ENCODE results near the gene CHTF8.
A peak's percentile ranks its signal among the peaks of the same experiment; 100 is the strongest.

The CHTF8 gene

DNA sequence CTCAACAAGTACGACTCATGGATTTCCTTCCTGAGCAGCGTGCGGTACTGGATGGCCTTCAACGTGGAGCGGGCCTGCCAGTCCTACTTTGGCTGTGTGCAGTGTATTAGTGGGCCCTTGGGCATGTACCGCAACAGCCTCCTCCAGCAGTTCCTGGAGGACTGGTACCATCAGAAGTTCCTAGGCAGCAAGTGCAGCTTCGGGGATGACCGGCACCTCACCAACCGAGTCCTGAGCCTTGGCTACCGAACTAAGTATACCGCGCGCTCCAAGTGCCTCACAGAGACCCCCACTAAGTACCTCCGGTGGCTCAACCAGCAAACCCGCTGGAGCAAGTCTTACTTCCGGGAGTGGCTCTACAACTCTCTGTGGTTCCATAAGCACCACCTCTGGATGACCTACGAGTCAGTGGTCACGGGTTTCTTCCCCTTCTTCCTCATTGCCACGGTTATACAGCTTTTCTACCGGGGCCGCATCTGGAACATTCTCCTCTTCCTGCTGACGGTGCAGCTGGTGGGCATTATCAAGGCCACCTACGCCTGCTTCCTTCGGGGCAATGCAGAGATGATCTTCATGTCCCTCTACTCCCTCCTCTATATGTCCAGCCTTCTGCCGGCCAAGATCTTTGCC lies 17.9 kb downstream of the CHTF8 start:
- no peak for TF ChIP-seq CEBPB (IDR thresholded peaks at IDR 0.05)

DNA sequence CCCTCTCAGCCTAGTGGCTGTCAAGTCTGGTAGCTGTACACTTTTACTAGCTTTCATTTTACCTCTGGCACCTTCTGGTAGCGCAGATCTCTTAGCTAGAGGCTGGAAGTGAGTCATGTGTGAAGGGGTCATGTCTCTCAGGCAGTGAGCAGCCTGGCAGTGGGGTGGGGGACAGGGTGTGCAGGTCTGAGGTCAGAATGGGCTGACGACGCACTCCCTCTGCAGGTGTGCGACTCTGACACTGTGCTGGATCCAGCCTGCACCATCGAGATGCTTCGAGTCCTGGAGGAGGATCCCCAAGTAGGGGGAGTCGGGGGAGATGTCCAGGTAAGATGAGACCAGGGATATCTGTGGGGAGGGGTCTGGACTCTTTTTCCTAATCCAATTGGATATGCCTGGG lies 19.2 kb downstream of the CHTF8 start:
- no peak for TF ChIP-seq FOXM1 (IDR thresholded peaks at IDR 0.05; ENCODE audit: borderline replicate concordance, low read depth)
- TF ChIP-seq EGR1 (IDR thresholded peaks at IDR 0.05), result no peak
- no peak for TF ChIP-seq RAD21 (IDR thresholded peaks at IDR 0.05; ENCODE audit: low read depth)
- TF ChIP-seq TCF12 (IDR thresholded peaks at IDR 0.05; ENCODE audit: low read depth), result no peak
- no peak for TF ChIP-seq ZBTB7A (IDR thresholded peaks at IDR 0.05; ENCODE audit: low read depth)
- TF ChIP-seq, protein P1, sequence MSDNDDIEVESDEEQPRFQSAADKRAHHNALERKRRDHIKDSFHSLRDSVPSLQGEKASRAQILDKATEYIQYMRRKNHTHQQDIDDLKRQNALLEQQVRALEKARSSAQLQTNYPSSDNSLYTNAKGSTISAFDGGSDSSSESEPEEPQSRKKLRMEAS (IDR thresholded peaks at IDR 0.05), result no peak
- TF ChIP-seq, protein P2, sequence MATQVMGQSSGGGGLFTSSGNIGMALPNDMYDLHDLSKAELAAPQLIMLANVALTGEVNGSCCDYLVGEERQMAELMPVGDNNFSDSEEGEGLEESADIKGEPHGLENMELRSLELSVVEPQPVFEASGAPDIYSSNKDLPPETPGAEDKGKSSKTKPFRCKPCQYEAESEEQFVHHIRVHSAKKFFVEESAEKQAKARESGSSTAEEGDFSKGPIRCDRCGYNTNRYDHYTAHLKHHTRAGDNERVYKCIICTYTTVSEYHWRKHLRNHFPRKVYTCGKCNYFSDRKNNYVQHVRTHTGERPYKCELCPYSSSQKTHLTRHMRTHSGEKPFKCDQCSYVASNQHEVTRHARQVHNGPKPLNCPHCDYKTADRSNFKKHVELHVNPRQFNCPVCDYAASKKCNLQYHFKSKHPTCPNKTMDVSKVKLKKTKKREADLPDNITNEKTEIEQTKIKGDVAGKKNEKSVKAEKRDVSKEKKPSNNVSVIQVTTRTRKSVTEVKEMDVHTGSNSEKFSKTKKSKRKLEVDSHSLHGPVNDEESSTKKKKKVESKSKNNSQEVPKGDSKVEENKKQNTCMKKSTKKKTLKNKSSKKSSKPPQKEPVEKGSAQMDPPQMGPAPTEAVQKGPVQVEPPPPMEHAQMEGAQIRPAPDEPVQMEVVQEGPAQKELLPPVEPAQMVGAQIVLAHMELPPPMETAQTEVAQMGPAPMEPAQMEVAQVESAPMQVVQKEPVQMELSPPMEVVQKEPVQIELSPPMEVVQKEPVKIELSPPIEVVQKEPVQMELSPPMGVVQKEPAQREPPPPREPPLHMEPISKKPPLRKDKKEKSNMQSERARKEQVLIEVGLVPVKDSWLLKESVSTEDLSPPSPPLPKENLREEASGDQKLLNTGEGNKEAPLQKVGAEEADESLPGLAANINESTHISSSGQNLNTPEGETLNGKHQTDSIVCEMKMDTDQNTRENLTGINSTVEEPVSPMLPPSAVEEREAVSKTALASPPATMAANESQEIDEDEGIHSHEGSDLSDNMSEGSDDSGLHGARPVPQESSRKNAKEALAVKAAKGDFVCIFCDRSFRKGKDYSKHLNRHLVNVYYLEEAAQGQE (IDR thresholded peaks at IDR 0.05; ENCODE audit: low read depth), result no peak
- no peak for TF ChIP-seq YY1 (IDR thresholded peaks at IDR 0.05; ENCODE audit: low read depth)

DNA sequence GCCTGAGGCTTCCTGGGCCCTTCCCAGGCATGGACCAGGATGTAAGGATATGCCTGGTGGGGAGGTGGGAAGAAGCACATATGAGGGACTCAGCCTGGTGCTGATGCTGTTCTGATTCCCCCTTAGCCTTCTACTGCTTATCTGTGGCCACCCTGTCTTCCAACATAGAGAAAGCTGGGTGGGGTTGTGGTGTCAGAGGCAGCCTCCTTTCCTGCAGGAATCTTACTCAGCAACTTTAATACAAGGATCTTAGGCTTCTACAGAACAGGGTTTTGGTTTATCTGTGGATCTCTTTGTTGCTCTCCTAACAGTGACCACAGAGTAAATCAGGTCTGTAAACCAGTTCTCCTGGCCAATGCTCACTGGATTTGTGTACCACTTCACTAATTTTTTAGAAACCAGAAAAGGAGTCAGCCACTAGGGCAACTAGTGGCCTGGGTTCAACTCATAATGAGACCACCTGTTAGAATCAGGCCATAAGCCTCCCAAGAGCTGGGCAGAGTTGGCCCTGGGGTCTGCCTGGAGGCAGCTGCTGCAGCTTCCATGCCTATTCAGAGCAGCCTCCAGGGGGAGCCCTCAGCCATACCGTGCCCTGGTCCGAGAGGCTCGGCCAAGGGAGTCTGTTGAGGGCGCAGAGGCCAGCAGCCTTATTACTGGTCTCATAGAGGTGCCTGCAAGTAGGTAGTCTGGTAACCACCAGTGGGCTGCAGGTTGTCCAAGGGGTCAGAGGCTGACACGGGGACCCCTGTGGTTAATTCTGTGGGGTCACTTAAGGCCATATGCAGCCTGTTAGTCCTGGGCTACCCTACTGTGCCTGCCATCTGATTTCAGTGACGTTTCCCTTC lies 19.9 kb downstream of the CHTF8 start:
- peak; percentile 65 for TF ChIP-seq RAD21 (IDR thresholded peaks at IDR 0.05; ENCODE audit: low read depth)
- no peak for TF ChIP-seq TEAD4 (IDR thresholded peaks at IDR 0.05)

DNA sequence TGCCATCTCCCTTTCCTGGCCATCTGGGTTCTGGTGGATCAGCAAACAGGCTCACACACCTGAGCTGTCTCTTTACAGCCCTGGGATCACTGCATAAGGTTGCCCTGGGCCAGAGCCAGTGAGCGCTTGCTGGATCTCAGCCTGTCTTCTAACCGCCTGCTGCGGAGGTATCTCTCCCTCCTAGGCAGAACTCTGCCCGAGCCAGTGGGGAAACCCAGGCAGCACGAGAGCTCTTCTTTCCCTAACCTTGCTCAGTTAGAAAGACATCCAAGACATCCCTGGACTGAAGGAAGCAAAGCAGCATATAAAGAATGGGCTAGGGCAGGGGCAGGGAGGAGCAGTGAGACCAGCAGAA lies 20.5 kb downstream of the CHTF8 start:
- TF ChIP-seq TAF1 (IDR thresholded peaks at IDR 0.05; ENCODE audit: low read depth), result no peak

DNA sequence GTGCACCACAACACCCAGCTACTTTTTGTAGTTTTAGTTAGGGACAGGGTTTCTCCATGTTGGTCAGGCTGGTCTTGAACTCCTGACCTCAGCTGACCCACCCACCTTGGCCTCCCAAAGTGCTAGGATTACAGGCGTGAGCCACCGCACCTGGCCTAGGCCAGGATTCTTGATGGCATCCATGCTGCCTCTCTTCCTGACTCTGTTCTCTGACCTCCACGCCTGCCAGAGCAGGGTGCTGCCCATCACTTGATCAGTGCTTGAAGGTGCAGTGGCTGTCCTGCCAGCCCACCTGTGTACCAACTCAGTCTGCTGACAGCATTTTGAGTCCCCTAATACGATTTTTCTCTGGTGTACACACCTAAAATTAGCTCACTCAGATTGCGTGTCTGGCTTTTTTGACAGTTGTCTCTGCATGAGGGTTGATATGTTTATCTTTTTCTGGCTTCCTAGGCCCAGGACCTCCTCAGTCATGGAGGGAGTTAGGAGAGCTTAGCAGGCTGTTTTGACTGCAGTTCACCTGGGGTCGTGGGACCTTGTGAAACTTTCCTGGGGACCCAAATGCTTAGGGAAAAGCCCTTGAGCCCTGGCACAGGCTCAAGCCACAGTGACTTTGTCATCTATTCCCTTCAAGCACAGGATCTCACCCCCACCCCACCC lies 21.0 kb downstream of the CHTF8 start:
- TF ChIP-seq, protein P3, sequence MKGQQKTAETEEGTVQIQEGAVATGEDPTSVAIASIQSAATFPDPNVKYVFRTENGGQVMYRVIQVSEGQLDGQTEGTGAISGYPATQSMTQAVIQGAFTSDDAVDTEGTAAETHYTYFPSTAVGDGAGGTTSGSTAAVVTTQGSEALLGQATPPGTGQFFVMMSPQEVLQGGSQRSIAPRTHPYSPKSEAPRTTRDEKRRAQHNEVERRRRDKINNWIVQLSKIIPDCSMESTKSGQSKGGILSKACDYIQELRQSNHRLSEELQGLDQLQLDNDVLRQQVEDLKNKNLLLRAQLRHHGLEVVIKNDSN (IDR thresholded peaks at IDR 0.05), result no peak
- no peak for TF ChIP-seq ZBTB7A (IDR thresholded peaks at IDR 0.05; ENCODE audit: low read depth)
- TF ChIP-seq TAF1 (IDR thresholded peaks at IDR 0.05; ENCODE audit: low read depth), result no peak
- no peak for TF ChIP-seq TCF12 (IDR thresholded peaks at IDR 0.05; ENCODE audit: low read depth)
- no peak for TF ChIP-seq RAD21 (IDR thresholded peaks at IDR 0.05; ENCODE audit: low read depth)
- TF ChIP-seq EP300 (IDR thresholded peaks at IDR 0.05; ENCODE audit: borderline replicate concordance), result no peak
- TF ChIP-seq FOXM1 (IDR thresholded peaks at IDR 0.05; ENCODE audit: borderline replicate concordance, low read depth), result no peak
- TF ChIP-seq, protein P1 (IDR thresholded peaks at IDR 0.05), result no peak
- TF ChIP-seq NFIC (IDR thresholded peaks at IDR 0.05), result no peak
- no peak for TF ChIP-seq TEAD4 (IDR thresholded peaks at IDR 0.05)
- TF ChIP-seq YY1 (IDR thresholded peaks at IDR 0.05; ENCODE audit: low read depth), result no peak
- no peak for TF ChIP-seq EGR1 (IDR thresholded peaks at IDR 0.05)
- TF ChIP-seq, protein P2 (IDR thresholded peaks at IDR 0.05; ENCODE audit: low read depth), result no peak
- TF ChIP-seq CREB1 (IDR thresholded peaks at IDR 0.05; ENCODE audit: low read depth), result no peak
- no peak for TF ChIP-seq CEBPB (IDR thresholded peaks at IDR 0.05)

DNA sequence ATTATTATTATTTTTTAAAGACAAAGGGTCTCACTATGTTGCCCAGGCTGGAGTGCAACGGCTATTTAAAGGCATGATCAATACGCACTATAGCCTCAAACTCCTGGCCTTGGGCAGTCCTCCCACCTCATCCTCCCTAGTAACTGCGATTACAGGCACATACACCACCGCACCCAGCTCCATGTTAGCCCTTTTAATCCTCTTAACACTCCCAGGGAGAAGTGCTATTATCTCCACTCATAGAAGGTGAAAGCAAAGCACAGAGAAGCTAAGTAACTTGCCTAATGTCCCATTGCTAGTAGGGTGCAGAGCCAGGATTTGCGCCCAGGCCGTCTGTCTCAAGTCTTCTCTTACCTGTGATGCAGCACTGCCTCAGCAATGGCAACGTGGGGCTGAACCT lies 22.0 kb downstream of the CHTF8 start:
- TF ChIP-seq EGR1 (IDR thresholded peaks at IDR 0.05) (no peak), NFIC (IDR thresholded peaks at IDR 0.05) (no peak), CEBPB (IDR thresholded peaks at IDR 0.05) (no peak), YY1 (IDR thresholded peaks at IDR 0.05; ENCODE audit: low read depth) (no peak), RAD21 (IDR thresholded peaks at IDR 0.05; ENCODE audit: low read depth) (no peak), TAF1 (IDR thresholded peaks at IDR 0.05; ENCODE audit: low read depth) (no peak), TCF12 (IDR thresholded peaks at IDR 0.05; ENCODE audit: low read depth) (no peak), CREB1 (IDR thresholded peaks at IDR 0.05; ENCODE audit: low read depth) (no peak), ZBTB7A (IDR thresholded peaks at IDR 0.05; ENCODE audit: low read depth) (no peak), EP300 (IDR thresholded peaks at IDR 0.05; ENCODE audit: borderline replicate concordance) (no peak), FOXM1 (IDR thresholded peaks at IDR 0.05; ENCODE audit: borderline replicate concordance, low read depth) (no peak), TEAD4 (IDR thresholded peaks at IDR 0.05) (no peak)
- TF ChIP-seq, protein P3 (IDR thresholded peaks at IDR 0.05), result no peak
- TF ChIP-seq, protein P2 (IDR thresholded peaks at IDR 0.05; ENCODE audit: low read depth), result no peak
- TF ChIP-seq, protein P1 (IDR thresholded peaks at IDR 0.05), result no peak

All from Ishikawa (cell line).